ENCODE results near the gene ARHGAP40. TPM values are rescaled to one million over a fixed set of nuclear protein-coding genes. Genes with fewer than 3 reads are reported as not detected.

Gene ARHGAP40
- total and polyA plus RNA-seq, 4 donors: 0.15 to 0.25 TPM; not detected in 2

- no peaks in the 10 kb centered on the region for H3K27me3 ChIP-seq (ENCODE audit: control insufficient read depth, insufficient read depth, low read length)
- H3K4me3 ChIP-seq (ENCODE audit: low read depth, low read length): no peak overlapping the region
- H3K36me3 ChIP-seq (ENCODE audit: control insufficient read depth, insufficient read depth, low read length): no peaks in the 10 kb centered on the region
- 66% methylated on average over 8 of the region's 9 CpGs for WGBS (ENCODE audit: insufficient coverage)
- no peaks in the 10 kb centered on the region for H3K9me3 ChIP-seq (ENCODE audit: control insufficient read depth, insufficient read depth, low read length)
- DNase-seq (ENCODE audit: low read depth in 4 of 6, low spot score in 6 of 6): no peak
- peaks cover 2% of the 10 kb centered on the region for H3K4me1 ChIP-seq (ENCODE audit: control insufficient read depth, insufficient read depth, low read length)
- H3K27ac ChIP-seq (ENCODE audit: low read depth, low read length): no peak overlapping the region
Measured at GRCh38 chr20:38628580-38629470, 27.2 kb downstream of the ARHGAP40 start.

GRCh38 chr20:38629979-38630378 lies 28.4 kb downstream of the ARHGAP40 start:
- H3K4me3 ChIP-seq (ENCODE audit: low read depth, low read length): no peak overlapping the region
- 100% methylated on average over 1 of the region's 1 CpG for WGBS (ENCODE audit: insufficient coverage)
- no peak for DNase-seq (ENCODE audit: low read depth in 4 of 6, low spot score in 6 of 6)
- H3K4me1 ChIP-seq (ENCODE audit: control insufficient read depth, insufficient read depth, low read length): peaks cover 2% of the 10 kb centered on the region
- H3K36me3 ChIP-seq (ENCODE audit: control insufficient read depth, insufficient read depth, low read length): no peaks in the 10 kb centered on the region
- H3K9me3 ChIP-seq (ENCODE audit: control insufficient read depth, insufficient read depth, low read length): no peaks in the 10 kb centered on the region
- no peaks in the 10 kb centered on the region for H3K27me3 ChIP-seq (ENCODE audit: control insufficient read depth, insufficient read depth, low read length)
- H3K27ac ChIP-seq (ENCODE audit: low read depth, low read length): no peak overlapping the region

GRCh38 chr20:38630727-38631126 lies 29.1 kb downstream of the ARHGAP40 start:
- 80% methylated on average over 1 of the region's 6 CpGs for WGBS (ENCODE audit: insufficient coverage)
- H3K27me3 ChIP-seq (ENCODE audit: control insufficient read depth, insufficient read depth, low read length): no peaks in the 10 kb centered on the region

GRCh38 chr20:38631155-38632022 lies 29.8 kb downstream of the ARHGAP40 start:
- H3K27ac ChIP-seq (ENCODE audit: low read depth, low read length): no peak overlapping the region
- no peak overlapping the region for H3K4me3 ChIP-seq (ENCODE audit: low read depth, low read length)
- no peaks in the 10 kb centered on the region for H3K36me3 ChIP-seq (ENCODE audit: control insufficient read depth, insufficient read depth, low read length)
- WGBS (ENCODE audit: insufficient coverage): 40% methylated on average over 2 of the region's 5 CpGs
- no peaks in the 10 kb centered on the region for H3K27me3 ChIP-seq (ENCODE audit: control insufficient read depth, insufficient read depth, low read length)
- H3K9me3 ChIP-seq (ENCODE audit: control insufficient read depth, insufficient read depth, low read length): no peaks in the 10 kb centered on the region
- H3K4me1 ChIP-seq (ENCODE audit: control insufficient read depth, insufficient read depth, low read length): peaks cover 2% of the 10 kb centered on the region
- no peak for DNase-seq (ENCODE audit: low read depth in 4 of 6, low spot score in 6 of 6)

More at GRCh38 chr20:38630727-38631126, 29.1 kb downstream of the ARHGAP40 start:
- no peak overlapping the region for H3K4me3 ChIP-seq (ENCODE audit: low read depth, low read length)
- no peaks in the 10 kb centered on the region for H3K9me3 ChIP-seq (ENCODE audit: control insufficient read depth, insufficient read depth, low read length)
- H3K36me3 ChIP-seq (ENCODE audit: control insufficient read depth, insufficient read depth, low read length): no peaks in the 10 kb centered on the region
- DNase-seq (ENCODE audit: low read depth in 4 of 6, low spot score in 6 of 6): no peak
- H3K27ac ChIP-seq (ENCODE audit: low read depth, low read length): no peak overlapping the region
- peaks cover 2% of the 10 kb centered on the region for H3K4me1 ChIP-seq (ENCODE audit: control insufficient read depth, insufficient read depth, low read length)

- DNase-seq (ENCODE audit: low read depth in 4 of 6, low spot score in 6 of 6): peak in 2 of 6 donors; percentile 61 to 76
- Histone ChIP-seq H3K4me3 (ENCODE audit: low read depth, low read length) (no peak overlapping the region), H3K9me3 (ENCODE audit: control insufficient read depth, insufficient read depth, low read length) (no peaks in the 10 kb centered on the region), H3K36me3 (ENCODE audit: control insufficient read depth, insufficient read depth, low read length) (no peaks in the 10 kb centered on the region), H3K4me1 (ENCODE audit: control insufficient read depth, insufficient read depth, low read length) (peaks cover 2% of the 10 kb centered on the region), H3K27ac (ENCODE audit: low read depth, low read length) (no peak overlapping the region), H3K27me3 (ENCODE audit: control insufficient read depth, insufficient read depth, low read length) (no peaks in the 10 kb centered on the region)
- WGBS (ENCODE audit: insufficient coverage): 19% methylated on average over 9 of the region's 13 CpGs
Measured at GRCh38 chr20:38633577-38634093, 32.0 kb downstream of the ARHGAP40 start.

DNA sequence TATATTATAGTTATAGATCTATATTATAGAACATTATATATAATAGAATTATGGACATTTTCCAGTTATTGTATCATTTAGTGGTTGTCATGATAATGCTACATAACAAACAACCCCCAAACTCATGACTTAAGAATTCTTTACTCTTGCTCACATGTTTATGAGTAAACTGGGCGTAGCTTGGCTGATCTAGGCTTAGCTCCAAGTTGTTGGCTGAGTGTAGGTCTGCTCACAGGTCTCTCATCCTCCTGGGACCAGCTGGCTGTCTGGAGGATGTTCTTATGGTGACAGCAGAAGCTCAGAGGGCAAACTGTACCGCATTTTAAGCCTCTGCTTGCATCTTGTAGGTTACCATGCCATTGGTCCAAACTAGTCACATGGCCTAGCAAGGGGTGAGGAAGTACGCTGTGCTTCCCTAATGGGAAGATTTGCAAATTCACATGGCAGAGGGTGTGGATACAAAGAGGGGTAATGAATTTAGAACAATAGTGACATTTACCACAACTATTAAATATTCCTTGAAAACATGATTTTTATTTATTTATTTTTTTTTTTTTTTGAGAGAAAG lies 34.2 kb downstream of the ARHGAP40 start:
- Histone ChIP-seq H3K27ac (ENCODE audit: low read depth, low read length) (no peak overlapping the region), H3K27me3 (ENCODE audit: control insufficient read depth, insufficient read depth, low read length) (no peaks in the 10 kb centered on the region), H3K4me1 (ENCODE audit: control insufficient read depth, insufficient read depth, low read length) (peaks cover 2% of the 10 kb centered on the region), H3K4me3 (ENCODE audit: low read depth, low read length) (no peak overlapping the region), H3K36me3 (ENCODE audit: control insufficient read depth, insufficient read depth, low read length) (no peaks in the 10 kb centered on the region), H3K9me3 (ENCODE audit: control insufficient read depth, insufficient read depth, low read length) (no peaks in the 10 kb centered on the region)
- no peak for DNase-seq (ENCODE audit: low read depth in 4 of 6, low spot score in 6 of 6)
- WGBS (ENCODE audit: insufficient coverage): 57% methylated on average over 2 of the region's 3 CpGs

GRCh38 chr20:38640521-38640920 lies 38.9 kb downstream of the ARHGAP40 start:
- H3K27ac ChIP-seq (ENCODE audit: low read depth, low read length): no peak overlapping the region
- H3K9me3 ChIP-seq (ENCODE audit: control insufficient read depth, insufficient read depth, low read length): no peaks in the 10 kb centered on the region
- H3K4me1 ChIP-seq (ENCODE audit: control insufficient read depth, insufficient read depth, low read length): peaks cover under 1% of the 10 kb centered on the region
- peak in 2 of 6 donors; percentile 53 to 60 for DNase-seq (ENCODE audit: low read depth in 4 of 6, low spot score in 6 of 6)
- H3K36me3 ChIP-seq (ENCODE audit: control insufficient read depth, insufficient read depth, low read length): no peaks in the 10 kb centered on the region
- H3K27me3 ChIP-seq (ENCODE audit: control insufficient read depth, insufficient read depth, low read length): peaks cover 16% of the 10 kb centered on the region
- no peak overlapping the region for H3K4me3 ChIP-seq (ENCODE audit: low read depth, low read length)
- 15% methylated on average over 2 of the region's 4 CpGs for WGBS (ENCODE audit: insufficient coverage)

- H3K36me3 ChIP-seq (ENCODE audit: control insufficient read depth, insufficient read depth, low read length): no peaks in the 10 kb centered on the region
- no peaks in the 10 kb centered on the region for H3K9me3 ChIP-seq (ENCODE audit: control insufficient read depth, insufficient read depth, low read length)
- no peak overlapping the region for H3K27ac ChIP-seq (ENCODE audit: low read depth, low read length)
- 79% methylated on average over 2 of the region's 2 CpGs for WGBS (ENCODE audit: insufficient coverage)
- H3K4me1 ChIP-seq (ENCODE audit: control insufficient read depth, insufficient read depth, low read length): peaks cover 13% of the 10 kb centered on the region
- no peak overlapping the region for H3K4me3 ChIP-seq (ENCODE audit: low read depth, low read length)
- DNase-seq (ENCODE audit: low read depth in 4 of 6, low spot score in 6 of 6): no peak
- H3K27me3 ChIP-seq (ENCODE audit: control insufficient read depth, insufficient read depth, low read length): peaks cover 26% of the 10 kb centered on the region
Measured at GRCh38 chr20:38642498-38642897, 40.9 kb downstream of the ARHGAP40 start.

- Histone ChIP-seq H3K27ac (ENCODE audit: low read depth, low read length) (no peak overlapping the region), H3K9me3 (ENCODE audit: control insufficient read depth, insufficient read depth, low read length) (no peaks in the 10 kb centered on the region), H3K4me3 (ENCODE audit: low read depth, low read length) (no peak overlapping the region), H3K36me3 (ENCODE audit: control insufficient read depth, insufficient read depth, low read length) (no peaks in the 10 kb centered on the region), H3K4me1 (ENCODE audit: control insufficient read depth, insufficient read depth, low read length) (peaks cover 17% of the 10 kb centered on the region), H3K27me3 (ENCODE audit: control insufficient read depth, insufficient read depth, low read length) (peaks cover 33% of the 10 kb centered on the region)
- 58% methylated on average over 3 of the region's 4 CpGs for WGBS (ENCODE audit: insufficient coverage)
- DNase-seq (ENCODE audit: low read depth in 4 of 6, low spot score in 6 of 6): peak in 1 of 6 donors; percentile 58
Measured at GRCh38 chr20:38644588-38645260, 43.1 kb downstream of the ARHGAP40 start.
